Ishikawa (cell line): Measurements from ENCODE around the gene GPC6.

Source experiments
- RAD21 ChIP-seq: IDR thresholded peaks from 2 replicates; pipeline ENCODE4 v1.6.1; 2012; ENCODE audit warnings: low read depth
- REST ChIP-seq: IDR thresholded peaks from 2 replicates; pipeline ENCODE4 v1.6.1; 2012; ENCODE audit warnings: low read depth, mild to moderate bottlenecking
- ZBTB7A ChIP-seq: IDR thresholded peaks from 2 replicates; pipeline ENCODE4 v1.6.1; 2012; ENCODE audit warnings: low read depth

DNA sequence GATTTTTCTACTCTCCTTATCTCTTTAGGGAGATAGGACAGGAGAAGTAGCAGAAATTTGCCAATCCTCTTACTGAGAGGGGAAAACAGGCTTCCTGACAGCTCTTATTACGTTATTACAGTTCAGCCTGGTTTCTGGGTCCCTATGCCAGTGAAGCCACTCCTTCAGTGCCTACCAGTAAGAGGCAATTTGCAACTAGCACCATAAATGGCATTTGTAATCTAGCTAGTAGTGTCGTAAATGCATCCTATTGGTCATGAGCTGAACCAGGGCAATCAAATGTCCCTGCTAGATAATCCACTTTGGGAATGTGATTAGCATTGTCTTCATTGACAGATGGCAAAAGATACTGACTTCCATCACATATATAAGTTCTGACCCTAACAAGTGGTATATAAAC lies 824.1 kb downstream of the GPC6 start:
- TF ChIP-seq RAD21: no peak
- no peak for TF ChIP-seq ZBTB7A
- no peak for TF ChIP-seq REST
